Endothelial cell of hepatic sinusoid (primary cell): ENCODE data around the gene EML1.

Experiments used
- in situ Hi-C: cut with HindIII; loops from 2 replicates; pipeline ENCODE4 v1.10.0; 2017; ENCODE audit warnings: low sequenced_read_pairs

Gene EML1

GRCh38 chr14:99976021-99976420, 182.8 kb downstream of the EML1 start:
- in situ Hi-C loops, result no loop called here

- in situ Hi-C loops, result no loop called here
Measured at GRCh38 chr14:99976681-99977080, 183.5 kb downstream of the EML1 start.

- in situ Hi-C loops, result loop anchor here (5.0 kb wide), 1 partner anchor 122 kb away; no protein-coding TSS in a partner anchor
Measured at GRCh38 chr14:99980299-99980698, 187.1 kb downstream of the EML1 start.

- in situ Hi-C loops, result loop anchor here (5.0 kb wide), 1 partner anchor 120 kb away; no protein-coding TSS in a partner anchor
Measured at GRCh38 chr14:99981806-99982205, 188.6 kb downstream of the EML1 start.

GRCh38 chr14:99982537-99983250, 189.5 kb downstream of the EML1 start:
- in situ Hi-C loops, result loop anchor here (5.0 kb wide), 1 partner anchor 120 kb away; no protein-coding TSS in a partner anchor

GRCh38 chr14:99983251-99984015, 190.2 kb downstream of the EML1 start:
- in situ Hi-C loops, result loop anchor here (5.0 kb wide), 1 partner anchor 119 kb away; no protein-coding TSS in a partner anchor

- in situ Hi-C loops, result loop anchor here (5.0 kb wide), 1 partner anchor 118 kb away; no protein-coding TSS in a partner anchor
Measured at GRCh38 chr14:99984036-99984435, 190.8 kb downstream of the EML1 start.

- in situ Hi-C loops, result no loop called here
Measured at GRCh38 chr14:99986396-99986795, 193.2 kb downstream of the EML1 start.

- in situ Hi-C loops, result no loop called here
Measured at GRCh38 chr14:99989032-99989431, 195.8 kb downstream of the EML1 start.

- in situ Hi-C loops, result no loop called here
Measured at GRCh38 chr14:99990268-99991170, 197.3 kb downstream of the EML1 start.

GRCh38 chr14:99991331-99991730, 198.1 kb downstream of the EML1 start:
- in situ Hi-C loops, result no loop called here
